Esophagus muscularis mucosa (tissue), 4 donors: Measurements from ENCODE around the gene GBGT1. TPM values are rescaled to one million over a fixed set of nuclear protein-coding genes. Genes with fewer than 3 reads are reported as not detected.
A peak's percentile ranks its signal among the peaks of the same experiment; 100 is the strongest.

Experiments
- DNase-seq: peaks from one replicate; pipeline ENCODE4 v3.0.0-alpha.2; 2017; ENCODE audit errors: extremely low spot score
- H3K27ac ChIP-seq, 4 donors: fragments of 200-600 bp; sonication (generic); replicated peaks in 1 of 4; 1 replicate in 3 of 4; 2 replicates in 1 of 4; pipeline ENCODE4 v1.5.1; 2016 to 2019; ENCODE audit warnings: mild to moderate bottlenecking in 1 of 4
- H3K27me3 ChIP-seq, 4 donors: fragments of 200-600 bp; sonication (generic); one replicate each; pipeline versions ENCODE4 v1.5.1 to v1.6.0; 2016 to 2019
- H3K36me3 ChIP-seq, 4 donors: fragments of 200-600 bp; sonication (generic); one replicate each; pipeline ENCODE4 v1.5.1; 2016 to 2019
- H3K4me1 ChIP-seq, 4 donors: fragments of 200-600 bp; sonication (generic); one replicate each; pipeline ENCODE4 v1.5.1; 2016 to 2019
- H3K4me3 ChIP-seq, 4 donors: fragments of 200-600 bp; sonication (generic); 1 replicate in 2 of 4; 2 replicates in 2 of 4; pipeline ENCODE4 v1.5.1; 2016 to 2019; ENCODE audit warnings: mild to moderate bottlenecking in 4 of 4, moderate library complexity in 1 of 4
- H3K9me3 ChIP-seq, 4 donors: fragments of 200-600 bp; sonication (generic); 1 replicate in 3 of 4; 2 replicates in 1 of 4; pipeline ENCODE4 v1.5.1; 2016 to 2019
- CTCF ChIP-seq, 3 experiments: fragments of 200-600 bp in 2 of 3; fragments of 450-650 bp in 1 of 3; sonication (generic) in 2 of 3; IDR thresholded peaks; one replicate each; pipeline ENCODE4 v1.5.1; 2017 to 2019; ENCODE audit warnings: antibody characterized with exemption in 3 of 3, mild to moderate bottlenecking in 2 of 3, moderate library complexity in 1 of 3
- EP300 ChIP-seq: sonication (generic); formaldehyde crosslinking; IDR thresholded peaks from one replicate; pipeline ENCODE4 v1.6.1; 2017; ENCODE audit warnings: antibody characterized with exemption
- POLR2A ChIP-seq: fragments of 450-650 bp; IDR thresholded peaks from one replicate; pipeline ENCODE4 v1.6.1; 2017; ENCODE audit warnings: antibody characterized with exemption, moderate library complexity, mild to moderate bottlenecking, low read depth
- POLR2AphosphoS5 ChIP-seq, 2 donors: sonication (generic); formaldehyde crosslinking; IDR thresholded peaks; one replicate each; pipeline ENCODE4 v1.6.1; 2017; ENCODE audit warnings: antibody characterized with exemption in 2 of 2
- WGBS: methylation state at CpG from one replicate; pipeline ENCODE4 v1.1.5; 2018; 5-methylcytosine and 5-hydroxymethylcytosine counted together
- intact Hi-C: fragments of 100-400 bp; cut with DNase I; formaldehyde crosslinking; loops from one replicate; pipeline ENCODE4 v1.15.1; 2023
- total RNA-seq, 4 donors: library from RNA; depleted of rRNA; stranded (reverse); fragments of >200 nt; gene quantifications; one replicate each; pipeline versions ENCODE4 v1.1.0 to v1.2.1, GENCODE V29; 2016

Gene GBGT1
- total RNA-seq, 4 donors from 2014 or later, result 15.9 to 19.1 (median 17.5) TPM

DNA sequence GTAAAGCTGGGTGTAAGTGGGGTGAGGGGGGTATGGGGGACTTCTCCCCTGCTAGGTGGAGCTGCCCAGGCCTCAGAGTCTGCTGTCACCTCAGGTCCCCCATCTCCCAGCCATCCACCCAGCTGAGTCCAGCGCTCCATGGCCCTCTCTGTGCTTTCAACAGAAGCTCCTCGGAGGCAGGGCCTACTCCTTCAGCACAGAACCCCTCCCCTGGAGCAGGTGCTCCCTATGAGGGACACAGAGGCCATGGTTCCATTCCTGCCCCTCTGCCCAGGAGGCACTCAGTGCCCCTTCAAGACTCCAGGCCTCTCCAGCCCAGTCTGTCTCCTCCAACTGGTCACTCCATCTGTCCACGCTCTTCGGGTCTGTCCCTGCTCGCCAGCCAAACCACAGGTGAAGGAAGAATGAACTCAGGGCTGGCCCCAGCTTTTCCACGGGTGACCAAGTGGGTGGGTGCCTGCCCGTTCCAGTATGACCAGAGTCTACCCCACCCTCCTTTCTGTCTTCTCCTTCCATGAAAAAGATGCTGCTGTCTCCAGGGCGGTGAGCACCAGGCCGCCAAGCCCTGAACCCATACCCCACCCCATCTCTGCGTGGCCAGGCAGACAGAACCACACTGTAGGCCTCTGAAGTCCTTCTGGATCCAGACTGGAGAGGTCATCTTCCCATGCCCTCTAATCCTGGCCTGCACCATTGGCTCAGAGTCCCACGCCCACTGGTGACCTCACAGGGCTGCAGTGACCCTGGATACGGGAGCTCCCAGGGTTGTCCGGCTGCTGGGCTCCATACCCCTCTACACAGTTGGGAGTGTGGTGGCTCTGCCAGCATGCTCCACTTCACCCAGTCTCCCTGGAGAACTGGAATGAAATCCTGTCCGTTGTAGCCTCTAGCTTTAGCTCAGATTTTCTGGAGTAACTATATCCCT lies 11.9 kb downstream of the GBGT1 start:
- peak overlapping the region in 2 of 4 donors; percentile 20 to 36 for H3K27ac ChIP-seq

GRCh38 chr9:133151041-133151440 lies 12.7 kb downstream of the GBGT1 start:
- H3K4me1 ChIP-seq, result peaks cover 20 to 39% (median 29%) of the 10 kb centered on the region in 4 donors
- H3K36me3 ChIP-seq, result peaks cover 0 to 16% (median 7%) of the 10 kb centered on the region in 4 donors
- TF ChIP-seq EP300 (no peak), CTCF (IDR thresholded peaks at IDR 0.05) (no peak), POLR2A (no peak), POLR2AphosphoS5 (IDR thresholded peaks at IDR 0.05) (no peak)
- H3K27ac ChIP-seq, result peak overlapping the region in 2 of 4 donors; percentile 20 to 36
- no peak for DNase-seq
- intact Hi-C loops, result no loop called here
- H3K9me3 ChIP-seq, result no peaks in the 10 kb centered on the region
- no peak overlapping the region for H3K4me3 ChIP-seq
- 89% methylated on average over 6 of the region's 6 CpGs for whole genome bisulfite sequencing
- no peaks in the 10 kb centered on the region for H3K27me3 ChIP-seq

More for the DNA sequence above, 11.9 kb downstream of the GBGT1 start:
- Histone ChIP-seq H3K36me3 (peaks cover 0 to 22% (median 7%) of the 10 kb centered on the region in 4 donors), H3K27me3 (no peaks in the 10 kb centered on the region), H3K4me1 (peaks cover 17 to 34% (median 25%) of the 10 kb centered on the region in 4 donors), H3K4me3 (no peak overlapping the region), H3K9me3 (no peaks in the 10 kb centered on the region)
- TF ChIP-seq CTCF (IDR thresholded peaks at IDR 0.05) (no peak), POLR2AphosphoS5 (IDR thresholded peaks at IDR 0.05) (peak in 1 of 2 donors; percentile 12)
- WGBS, result 89% methylated on average over 14 of the region's 14 CpGs
- intact Hi-C loops, result no loop called here
- no peak for DNase-seq

DNA sequence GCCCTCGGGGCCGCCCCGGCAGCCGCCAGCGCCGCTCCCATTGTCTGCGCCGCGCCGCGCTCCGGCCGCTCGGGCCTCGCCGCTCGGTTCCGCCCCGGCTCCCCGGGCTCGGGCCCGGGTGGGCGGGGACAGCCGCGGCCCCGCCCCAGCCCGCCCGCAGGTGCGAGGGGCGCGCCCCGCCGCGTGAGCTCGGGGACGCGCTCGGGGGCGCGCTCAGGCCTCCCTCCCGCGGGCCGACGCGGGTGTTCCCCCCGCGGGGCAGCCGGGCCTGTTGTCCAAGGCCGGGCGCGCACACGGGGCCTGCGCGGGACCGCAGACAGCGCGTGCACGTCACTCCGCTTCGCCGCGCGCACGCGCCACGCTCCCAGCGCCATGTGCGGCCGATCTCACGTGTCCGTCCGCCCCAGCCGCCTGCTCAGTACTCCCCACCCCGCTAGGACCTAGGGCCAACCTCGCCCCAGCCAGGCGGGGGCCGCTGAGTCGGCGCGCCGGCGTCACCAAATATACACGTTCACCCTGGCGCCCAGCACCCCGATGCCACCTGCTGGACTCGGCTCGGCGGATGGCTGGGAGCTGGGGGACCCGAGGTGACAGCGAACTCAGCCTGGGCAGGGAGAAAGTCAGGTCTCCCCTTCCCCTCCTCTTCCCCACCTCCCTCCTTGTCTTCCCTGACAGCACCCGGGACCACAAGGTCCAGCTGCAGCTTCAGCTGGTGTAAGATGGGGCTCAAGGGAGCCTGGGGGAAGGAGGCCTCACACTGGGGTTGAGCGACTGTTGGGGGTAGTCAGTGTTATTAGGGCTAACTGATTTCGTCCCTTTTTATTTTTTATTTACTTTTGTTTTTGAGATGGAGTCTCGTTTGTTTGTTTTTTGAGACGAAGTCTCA lies 14.3 kb downstream of the GBGT1 start:
- H3K36me3 ChIP-seq, result no peaks in the 10 kb centered on the region
- intact Hi-C loops, result loop anchor here (5.0 kb wide), 1 partner anchor 117 kb away; the partner anchor contains the start of gene GTF3C5
- peak; percentile 86 to 90 for TF ChIP-seq POLR2AphosphoS5 (IDR thresholded peaks at IDR 0.05)
- TF ChIP-seq CTCF (IDR thresholded peaks at IDR 0.05), result peak; percentile 15 to 26 (median 23)
- TF ChIP-seq POLR2A, result no peak
- no peaks in the 10 kb centered on the region for H3K9me3 ChIP-seq
- H3K27me3 ChIP-seq, result no peaks in the 10 kb centered on the region
- H3K4me1 ChIP-seq, result peaks cover 27 to 54% (median 38%) of the 10 kb centered on the region in 4 donors
- WGBS, result 17% methylated on average over 8 of the region's 95 CpGs
- H3K27ac ChIP-seq, result peak overlapping the region; percentile 85 to 94 (median 88)
- peak; percentile 98 for DNase-seq
- H3K4me3 ChIP-seq, result peak overlapping the region; percentile 68 to 75 (median 74)

GRCh38 chr9:133148199-133149129 lies 15.2 kb downstream of the GBGT1 start:
- intact Hi-C loops, result loop anchor here (5.0 kb wide), 1 partner anchor 116 kb away; the partner anchor contains the start of gene GTF3C5
- H3K9me3 ChIP-seq, result no peaks in the 10 kb centered on the region
- WGBS, result 8% methylated on average over 41 of the region's 65 CpGs
- H3K36me3 ChIP-seq, result no peaks in the 10 kb centered on the region
- peak overlapping the region; percentile 85 to 94 (median 88) for H3K27ac ChIP-seq
- DNase-seq, result no peak
- peak overlapping the region; percentile 68 to 75 (median 74) for H3K4me3 ChIP-seq
- peaks cover 37 to 63% (median 47%) of the 10 kb centered on the region in 4 donors for H3K4me1 ChIP-seq
- no peak for TF ChIP-seq POLR2A
- TF ChIP-seq POLR2AphosphoS5 (IDR thresholded peaks at IDR 0.05), result peak; percentile 30 to 35
- H3K27me3 ChIP-seq, result no peaks in the 10 kb centered on the region
